GM11168 (cell line): ENCODE data around the gene HNRNPA3.
"Not testable (repeated sequence)": the region's sequence is repeated elsewhere in the genome, so short reads cannot be mapped to it uniquely, and the experiment has no call there.

ENCODE experiments used
- in situ Hi-C: fragments of 300-500 bp; cut with MboI; formaldehyde crosslinking; loops from one replicate; pipeline ENCODE4 v1.12.0; 2022; ENCODE audit warnings: low sequenced_read_pairs; ENCODE audit not compliant: unreplicated experiment

The HNRNPA3 gene

DNA sequence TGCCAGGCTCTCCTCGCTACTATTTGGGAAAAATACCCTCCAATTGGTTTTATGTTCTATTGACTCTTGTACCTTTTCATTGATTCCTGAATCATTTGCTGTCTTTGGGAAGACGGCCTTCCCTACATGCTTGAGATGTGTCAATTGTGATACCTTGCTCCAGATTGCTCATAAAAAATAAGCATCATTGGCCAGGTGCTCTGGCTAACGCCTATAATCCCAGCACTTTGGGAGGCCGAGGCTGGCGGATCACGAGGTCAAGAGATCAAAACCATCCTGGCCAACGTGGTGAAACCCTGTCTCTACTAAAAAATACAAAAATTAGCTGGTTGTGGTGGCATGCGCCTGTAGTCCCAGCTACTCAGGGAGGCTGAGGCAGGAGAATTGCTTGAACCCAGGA, 54.4 kb downstream of the HNRNPA3 start:
- in situ Hi-C loops: not testable (repeated sequence)

DNA sequence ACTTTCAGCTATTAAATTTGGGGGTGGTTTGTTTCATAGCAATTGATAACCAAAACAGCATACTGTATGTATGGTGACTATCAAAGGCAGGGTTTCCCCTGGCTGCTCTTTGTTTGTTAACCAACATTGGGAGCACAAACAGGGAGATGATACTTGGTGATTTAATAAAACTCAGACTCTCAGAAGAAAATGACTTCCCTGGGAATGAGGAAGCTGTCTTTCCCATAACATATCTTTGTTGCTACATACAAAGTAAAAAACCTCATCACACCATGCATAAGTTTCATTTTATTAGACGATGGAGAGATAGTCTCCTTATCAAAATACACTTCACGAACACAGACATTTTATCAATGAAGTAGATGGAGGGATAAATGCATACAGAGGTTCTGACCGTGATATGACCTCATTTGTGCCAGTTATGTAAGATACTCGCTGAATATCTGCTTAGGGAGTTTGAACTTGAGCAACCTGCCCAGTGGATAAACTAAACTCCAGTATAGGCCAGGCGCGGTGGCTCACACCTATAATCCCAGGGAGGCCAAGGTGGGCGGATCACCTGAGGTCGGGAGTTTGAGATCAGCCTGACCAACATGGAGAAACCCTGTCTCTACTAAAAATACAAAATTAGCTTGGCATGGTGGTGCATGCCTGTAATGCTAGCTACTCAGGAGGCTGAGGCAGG, 55.7 kb downstream of the HNRNPA3 start:
- in situ Hi-C loops: no loop called here

DNA sequence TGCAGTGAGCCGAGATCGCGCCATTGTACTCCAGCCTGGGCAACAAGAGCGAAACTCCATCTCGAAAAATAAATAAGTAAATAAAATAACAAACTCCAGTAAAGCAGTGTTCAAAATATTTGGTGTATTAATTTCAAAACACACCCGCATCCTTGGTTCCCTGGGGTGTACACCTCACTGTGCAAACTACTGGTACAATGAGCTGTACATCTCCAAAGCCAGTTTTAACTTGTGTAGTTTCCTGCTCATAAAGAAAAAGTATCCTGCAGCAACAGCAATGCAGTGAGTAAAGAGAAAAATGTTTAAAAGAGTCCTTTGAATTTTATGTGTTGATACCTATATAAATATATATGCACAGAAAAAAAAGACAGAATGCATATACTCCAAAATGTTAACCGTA, 56.3 kb downstream of the HNRNPA3 start:
- in situ Hi-C loops: no loop called here

DNA sequence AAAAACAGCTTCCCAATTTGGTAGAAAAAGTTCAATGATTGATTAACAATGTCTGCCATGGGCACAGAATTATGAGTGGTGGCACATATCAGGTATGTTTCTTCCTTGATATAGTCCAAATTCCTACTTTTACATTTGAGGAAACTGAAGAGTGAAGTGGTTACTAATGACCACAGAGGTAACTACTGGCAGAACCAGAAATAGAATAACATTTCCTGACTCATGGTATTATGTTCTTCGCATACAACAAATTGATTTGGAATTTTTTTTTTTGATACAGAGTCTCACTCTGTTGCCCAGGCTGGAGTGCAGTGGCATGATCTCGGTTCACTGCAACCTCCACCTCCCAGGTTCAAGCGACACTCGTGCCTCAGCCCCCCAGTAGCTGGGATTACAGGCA, 57.9 kb downstream of the HNRNPA3 start:
- in situ Hi-C loops: no loop called here

DNA sequence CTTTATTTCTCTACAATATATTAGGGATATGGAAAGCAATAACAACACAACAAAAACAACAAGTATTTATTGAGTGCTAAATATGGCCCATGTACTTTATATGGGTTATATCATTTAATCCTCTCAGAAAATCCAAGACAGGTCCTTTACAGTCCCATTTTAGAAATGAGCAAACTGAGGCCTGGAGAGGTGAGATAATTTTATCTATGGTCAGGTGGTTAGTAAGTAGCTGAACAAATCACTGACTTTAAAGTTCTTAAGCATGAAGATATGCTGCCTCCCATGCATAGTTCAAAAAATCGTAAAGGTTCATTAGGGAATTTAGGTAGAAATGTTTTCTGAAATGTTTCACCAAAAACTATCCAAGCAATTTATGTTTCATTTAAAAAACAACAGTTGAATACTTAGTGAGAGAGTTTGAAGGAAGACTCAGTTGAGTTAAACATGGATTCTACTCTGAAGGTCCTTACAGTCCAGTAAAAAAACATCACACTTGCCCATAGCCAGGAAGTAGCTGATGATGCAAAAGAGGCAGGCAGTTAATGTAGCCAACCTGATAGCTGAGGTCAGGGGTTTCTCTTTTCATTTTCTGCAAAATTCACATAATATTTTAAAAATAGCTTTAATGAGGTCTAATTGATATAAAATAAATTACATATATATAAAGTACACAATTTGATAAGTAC, 59.5 kb downstream of the HNRNPA3 start:
- in situ Hi-C loops: no loop called here

DNA sequence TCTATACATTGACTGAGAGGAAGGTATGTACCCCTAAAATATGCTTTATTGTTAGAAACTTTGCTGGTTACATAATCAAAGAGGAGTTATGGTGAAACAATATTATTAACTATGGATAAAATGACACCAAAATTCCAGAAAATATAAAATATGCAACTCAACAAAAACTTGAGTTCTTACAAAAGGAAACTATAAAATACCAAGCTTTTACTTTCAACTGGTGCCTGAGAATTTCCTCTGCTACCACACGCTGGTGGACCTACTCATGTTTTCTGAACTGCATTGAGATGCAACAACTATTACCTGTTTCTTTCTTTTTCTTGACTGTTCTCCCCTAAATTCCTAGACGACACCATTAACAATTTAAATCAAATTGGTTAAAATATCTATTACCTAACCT, 60.2 kb downstream of the HNRNPA3 start:
- in situ Hi-C loops: no loop called here

DNA sequence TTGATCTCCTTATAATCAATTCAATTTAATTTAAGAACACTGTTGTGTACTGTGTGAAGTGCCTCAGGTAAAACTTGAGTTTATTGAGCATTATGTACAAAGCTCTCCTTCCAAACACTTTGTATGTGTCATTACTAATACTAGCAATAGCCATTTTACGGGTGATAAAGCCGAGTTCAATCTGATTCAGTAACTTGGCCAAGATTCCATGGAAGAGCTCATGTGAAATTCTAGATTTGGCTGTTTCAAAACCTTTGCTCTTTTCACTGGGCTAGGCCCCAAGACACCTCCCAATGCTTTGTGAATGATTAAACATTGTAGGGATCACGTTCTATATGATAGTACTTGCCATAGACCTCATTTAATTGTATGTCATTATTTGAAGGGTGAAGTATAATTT, 60.8 kb downstream of the HNRNPA3 start:
- in situ Hi-C loops: no loop called here
